HG03064 (cell line): ENCODE data around the gene CXorf49.
A peak's percentile ranks its signal among the peaks of the same experiment; 100 is the strongest.
"Not testable (repeated sequence)": the region's sequence is repeated elsewhere in the genome, so short reads cannot be mapped to it uniquely, and the experiment has no call there.

Experiments
- ATAC-seq: cut with Tn5 transposase; IDR thresholded peaks from one replicate; pipeline ENCODE4 v1.9.1; 2021; ENCODE audit warnings: low read depth; ENCODE audit not compliant: unreplicated experiment

The CXorf49 gene

DNA sequence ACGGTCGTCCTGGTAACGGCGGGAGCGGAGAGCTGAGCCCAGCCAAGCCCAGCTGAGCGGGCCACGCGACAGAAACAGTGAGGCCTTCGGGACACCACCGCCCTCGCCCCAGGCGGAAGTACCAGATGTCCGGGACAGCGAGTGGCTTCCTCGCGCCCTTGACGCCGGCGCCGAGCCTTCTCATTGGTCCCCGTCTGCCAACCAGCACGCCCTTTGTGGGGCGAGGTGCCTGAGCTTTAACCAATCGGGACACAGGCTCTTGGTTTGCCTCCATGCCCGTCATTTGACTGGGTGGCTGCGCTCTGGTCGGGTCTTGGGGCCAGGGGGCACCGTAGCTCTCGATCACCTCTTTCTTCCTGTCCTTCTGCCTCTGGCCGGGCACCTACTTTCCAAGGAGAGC is at the start of gene CXorf49:
TSS of gene CXorf49 (minus strand) at position 101 of the 400 bp plus-strand sequence. CDS start 134 bp downstream, outside the sequence.
- ATAC-seq: not testable (repeated sequence)

DNA sequence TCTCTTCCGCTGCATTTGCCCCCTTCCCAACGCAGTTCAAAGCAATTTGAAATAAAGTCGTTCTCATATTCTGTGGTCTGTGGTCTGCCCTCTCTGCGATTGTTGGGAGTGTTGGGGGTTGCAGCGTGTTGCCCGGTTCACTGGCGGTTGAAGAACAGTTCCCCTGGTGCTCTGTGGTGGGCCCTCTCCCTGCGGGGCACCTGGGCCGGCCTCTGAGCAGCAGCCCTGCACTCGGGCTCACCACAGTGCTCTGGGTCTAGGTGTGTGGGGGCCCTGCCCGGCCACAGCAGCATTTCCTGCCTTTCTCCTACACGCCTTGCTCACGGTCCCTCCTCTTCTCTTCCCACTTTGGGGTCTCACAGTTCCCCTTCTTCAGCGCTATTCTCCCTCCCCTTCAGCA is 49.0 kb upstream of the CXorf49 start:
- ATAC-seq: not testable (repeated sequence)

DNA sequence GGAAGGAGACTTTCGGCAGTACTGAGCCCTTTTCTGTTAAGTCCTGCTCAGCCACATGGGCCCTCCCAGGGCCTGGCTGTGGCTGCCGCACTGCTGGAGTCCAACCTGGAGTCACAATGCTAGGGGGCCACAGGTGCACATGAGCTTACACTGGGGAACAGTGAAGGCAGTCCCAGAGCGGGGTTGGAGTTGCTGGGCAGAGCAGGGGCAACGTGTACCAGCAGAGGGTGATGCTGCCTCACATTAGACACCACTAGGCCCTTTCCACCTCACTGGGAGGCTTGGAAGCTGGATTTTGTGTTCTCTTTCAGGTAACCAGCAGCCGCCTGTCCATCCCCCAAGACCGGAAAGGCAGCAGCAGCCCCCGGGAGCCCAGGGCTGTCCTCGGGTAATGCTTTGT is 47.5 kb upstream of the CXorf49 start:
- ATAC-seq: not testable (repeated sequence)

DNA sequence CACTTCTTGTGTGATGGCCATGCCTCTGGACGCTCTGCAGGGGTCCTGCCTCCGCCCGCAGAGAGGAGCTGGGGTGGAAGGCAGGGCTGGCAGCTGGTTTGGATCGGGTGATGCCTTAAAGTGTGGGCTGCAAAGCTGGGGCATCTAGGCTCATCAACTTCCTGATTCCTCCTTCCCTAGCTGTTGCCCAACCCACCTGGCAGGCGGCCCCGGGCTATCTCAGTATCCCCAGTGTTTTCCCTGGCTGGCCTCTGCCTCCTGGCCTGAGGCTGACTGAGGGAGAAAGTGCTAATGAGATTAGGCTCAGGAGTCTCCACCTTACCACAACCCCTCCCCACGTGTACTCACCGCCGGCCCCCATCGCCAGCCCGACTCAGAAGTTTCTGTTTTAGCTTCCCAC is 46.7 kb upstream of the CXorf49 start:
- ATAC-seq: not testable (repeated sequence)

DNA sequence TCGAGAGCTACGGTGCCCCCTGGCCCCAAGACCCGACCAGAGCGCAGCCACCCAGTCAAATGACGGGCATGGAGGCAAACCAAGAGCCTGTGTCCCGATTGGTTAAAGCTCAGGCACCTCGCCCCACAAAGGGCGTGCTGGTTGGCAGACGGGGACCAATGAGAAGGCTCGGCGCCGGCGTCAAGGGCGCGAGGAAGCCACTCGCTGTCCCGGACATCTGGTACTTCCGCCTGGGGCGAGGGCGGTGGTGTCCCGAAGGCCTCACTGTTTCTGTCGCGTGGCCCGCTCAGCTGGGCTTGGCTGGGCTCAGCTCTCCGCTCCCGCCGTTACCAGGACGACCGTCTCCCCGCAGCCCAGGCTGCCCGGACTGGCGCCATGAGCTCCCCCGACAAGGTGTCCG is 45.0 kb upstream of the CXorf49 start, which contains the start of gene CXorf49B:
TSS of gene CXorf49B (plus strand) at position 301 of the 400 bp plus-strand sequence. CDS start at position 376, 75 bp downstream.
- not testable (repeated sequence) for ATAC-seq

DNA sequence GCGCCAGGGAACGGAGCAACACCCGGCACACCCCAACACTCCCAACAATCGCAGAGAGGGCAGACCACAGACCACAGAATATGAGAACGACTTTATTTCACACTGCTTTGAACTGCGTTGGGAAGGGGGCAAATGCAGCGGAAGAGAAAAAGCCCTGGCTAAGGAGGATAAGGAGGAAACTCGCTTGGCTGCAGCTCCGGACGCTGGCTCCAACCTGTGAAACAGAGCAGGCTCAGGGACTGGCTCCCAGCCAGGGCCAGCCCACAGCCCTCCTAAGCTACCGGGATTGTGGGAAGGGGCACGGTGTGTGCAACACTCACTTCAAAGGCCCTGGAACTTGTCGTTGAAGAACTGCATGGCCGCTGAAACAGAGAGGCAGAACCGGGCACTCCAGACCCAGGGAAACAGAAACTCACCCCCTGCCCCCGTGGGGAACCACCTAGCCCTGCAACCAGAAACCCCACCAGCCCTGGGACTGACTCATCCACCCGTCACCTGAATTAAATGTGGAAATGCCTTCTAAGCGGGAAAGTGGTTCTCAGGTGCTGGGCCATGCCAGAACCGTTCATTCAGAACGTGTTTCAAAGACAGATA is 42.7 kb upstream of the CXorf49 start:
- ATAC-seq: not testable (repeated sequence)

DNA sequence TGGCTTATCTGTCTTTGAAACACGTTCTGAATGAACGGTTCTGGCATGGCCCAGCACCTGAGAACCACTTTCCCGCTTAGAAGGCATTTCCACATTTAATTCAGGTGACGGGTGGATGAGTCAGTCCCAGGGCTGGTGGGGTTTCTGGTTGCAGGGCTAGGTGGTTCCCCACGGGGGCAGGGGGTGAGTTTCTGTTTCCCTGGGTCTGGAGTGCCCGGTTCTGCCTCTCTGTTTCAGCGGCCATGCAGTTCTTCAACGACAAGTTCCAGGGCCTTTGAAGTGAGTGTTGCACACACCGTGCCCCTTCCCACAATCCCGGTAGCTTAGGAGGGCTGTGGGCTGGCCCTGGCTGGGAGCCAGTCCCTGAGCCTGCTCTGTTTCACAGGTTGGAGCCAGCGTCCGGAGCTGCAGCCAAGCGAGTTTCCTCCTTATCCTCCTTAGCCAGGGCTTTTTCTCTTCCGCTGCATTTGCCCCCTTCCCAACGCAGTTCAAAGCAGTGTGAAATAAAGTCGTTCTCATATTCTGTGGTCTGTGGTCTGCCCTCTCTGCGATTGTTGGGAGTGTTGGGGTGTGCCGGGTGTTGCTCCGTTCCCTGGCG is 2.3 kb upstream of the CXorf49 start:
- ATAC-seq: not testable (repeated sequence)

DNA sequence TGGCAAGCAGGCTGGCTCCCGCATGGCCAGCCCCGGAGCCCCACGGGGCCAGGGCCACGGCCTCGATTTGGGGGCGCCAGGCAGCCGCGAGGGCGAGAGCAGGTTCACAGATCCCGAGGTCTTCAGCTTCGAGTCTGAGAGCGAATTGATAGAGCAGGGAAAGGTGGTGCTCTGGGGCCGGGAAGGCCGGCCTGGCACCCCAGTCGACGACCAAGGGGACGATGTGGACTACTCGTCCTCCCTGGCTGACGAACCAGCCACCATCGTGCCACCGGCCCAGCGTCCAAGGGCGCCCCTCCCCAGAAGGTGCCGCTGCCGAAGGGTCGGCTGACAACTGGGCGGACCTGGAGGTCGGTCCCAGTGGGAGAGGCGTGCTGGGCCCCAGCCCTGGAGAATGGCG is 1.1 kb upstream of the CXorf49 start:
- not testable (repeated sequence) for ATAC-seq

DNA sequence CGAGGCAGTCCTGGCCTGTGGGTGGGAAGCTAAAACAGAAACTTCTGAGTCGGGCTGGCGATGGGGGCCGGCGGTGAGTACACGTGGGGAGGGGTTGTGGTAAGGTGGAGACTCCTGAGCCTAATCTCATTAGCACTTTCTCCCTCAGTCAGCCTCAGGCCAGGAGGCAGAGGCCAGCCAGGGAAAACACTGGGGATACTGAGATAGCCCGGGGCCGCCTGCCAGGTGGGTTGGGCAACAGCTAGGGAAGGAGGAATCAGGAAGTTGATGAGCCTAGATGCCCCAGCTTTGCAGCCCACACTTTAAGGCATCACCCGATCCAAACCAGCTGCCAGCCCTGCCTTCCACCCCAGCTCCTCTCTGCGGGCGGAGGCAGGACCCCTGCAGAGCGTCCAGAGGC is 1.8 kb downstream of the CXorf49 start:
- not testable (repeated sequence) for ATAC-seq

DNA sequence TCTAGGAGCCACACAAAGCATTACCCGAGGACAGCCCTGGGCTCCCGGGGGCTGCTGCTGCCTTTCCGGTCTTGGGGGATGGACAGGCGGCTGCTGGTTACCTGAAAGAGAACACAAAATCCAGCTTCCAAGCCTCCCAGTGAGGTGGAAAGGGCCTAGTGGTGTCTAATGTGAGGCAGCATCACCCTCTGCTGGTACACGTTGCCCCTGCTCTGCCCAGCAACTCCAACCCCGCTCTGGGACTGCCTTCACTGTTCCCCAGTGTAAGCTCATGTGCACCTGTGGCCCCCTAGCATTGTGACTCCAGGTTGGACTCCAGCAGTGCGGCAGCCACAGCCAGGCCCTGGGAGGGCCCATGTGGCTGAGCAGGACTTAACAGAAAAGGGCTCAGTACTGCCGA is 2.5 kb downstream of the CXorf49 start:
- not testable (repeated sequence) for ATAC-seq

DNA sequence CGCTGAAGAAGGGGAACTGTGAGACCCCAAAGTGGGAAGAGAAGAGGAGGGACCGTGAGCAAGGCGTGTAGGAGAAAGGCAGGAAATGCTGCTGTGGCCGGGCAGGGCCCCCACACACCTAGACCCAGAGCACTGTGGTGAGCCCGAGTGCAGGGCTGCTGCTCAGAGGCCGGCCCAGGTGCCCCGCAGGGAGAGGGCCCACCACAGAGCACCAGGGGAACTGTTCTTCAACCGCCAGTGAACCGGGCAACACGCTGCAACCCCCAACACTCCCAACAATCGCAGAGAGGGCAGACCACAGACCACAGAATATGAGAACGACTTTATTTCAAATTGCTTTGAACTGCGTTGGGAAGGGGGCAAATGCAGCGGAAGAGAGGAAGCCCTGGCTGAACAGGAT is 4.0 kb downstream of the CXorf49 start:
- ATAC-seq: not testable (repeated sequence)

DNA sequence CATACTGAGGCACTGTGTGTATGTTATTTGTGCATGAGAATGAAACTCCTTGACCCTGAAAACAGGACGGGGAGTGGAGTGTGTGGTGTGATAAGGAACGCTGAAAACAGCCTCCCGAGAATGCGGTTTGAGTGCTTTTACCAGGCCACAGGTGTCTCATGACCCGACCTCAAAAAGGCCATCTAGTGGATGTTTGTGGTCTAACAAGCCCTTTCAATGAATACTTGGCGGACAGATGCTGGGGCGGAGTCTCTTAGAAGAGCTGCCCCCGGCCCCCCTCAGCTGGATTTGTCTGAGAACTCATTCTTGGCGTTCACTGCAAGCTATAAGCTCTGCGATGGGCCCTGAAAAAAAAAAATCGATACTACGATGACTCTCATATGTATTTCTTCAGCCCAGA is 15.2 kb downstream of the CXorf49 start:
- not testable (repeated sequence) for ATAC-seq

DNA sequence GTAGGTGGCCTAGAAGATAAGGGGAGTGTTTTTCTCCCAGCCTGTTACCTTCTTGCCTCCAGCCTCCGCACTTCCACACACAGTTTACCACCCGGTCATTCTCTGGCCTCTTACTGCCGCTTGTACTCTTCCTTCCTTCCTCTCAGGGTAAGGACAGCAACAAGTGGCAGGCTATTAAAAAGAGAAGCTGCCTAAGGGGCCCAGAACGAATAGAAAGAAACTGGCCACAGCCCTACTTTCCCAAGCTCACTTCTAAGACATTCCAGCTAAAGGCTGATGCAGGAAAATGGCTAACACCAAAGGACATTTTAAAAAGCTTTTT is 19.1 kb downstream of the CXorf49 start:
- ATAC-seq: not testable (repeated sequence)

DNA sequence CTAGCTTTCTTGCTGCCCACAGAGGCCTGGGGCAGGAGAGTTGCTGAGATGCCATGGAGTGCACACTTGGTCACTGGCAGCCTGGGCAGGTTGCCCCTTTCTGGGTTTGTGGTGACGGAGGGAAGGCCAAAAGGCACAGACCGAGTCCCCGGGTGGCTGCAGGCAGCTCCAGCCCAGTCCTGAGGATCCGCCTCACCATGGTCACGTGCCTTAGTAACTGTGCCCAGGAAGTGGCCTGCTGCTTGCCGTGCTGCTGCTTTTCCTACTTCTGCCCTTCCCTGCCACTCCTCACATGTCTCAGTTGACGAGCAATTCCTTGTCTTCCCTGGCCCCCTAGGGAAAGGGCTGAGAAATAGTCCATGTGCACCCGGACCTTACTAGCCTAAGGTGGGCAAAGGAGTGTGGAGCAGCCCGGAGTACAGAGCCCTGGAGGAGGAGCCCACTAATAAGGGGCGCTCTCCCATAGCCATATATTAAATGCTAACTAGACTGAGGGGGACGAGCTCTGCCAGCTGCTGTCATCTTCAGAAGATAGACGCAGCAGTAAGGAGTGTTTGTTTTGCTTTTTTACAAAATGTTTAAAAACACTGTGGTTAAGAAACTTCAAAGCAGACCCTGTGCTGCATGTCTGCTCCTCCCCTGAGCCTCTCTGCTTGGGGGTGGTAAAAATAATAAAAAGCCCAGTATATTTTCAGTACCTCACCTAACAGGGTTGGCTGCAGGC is 19.6 kb downstream of the CXorf49 start:
- ATAC-seq: not testable (repeated sequence)

DNA sequence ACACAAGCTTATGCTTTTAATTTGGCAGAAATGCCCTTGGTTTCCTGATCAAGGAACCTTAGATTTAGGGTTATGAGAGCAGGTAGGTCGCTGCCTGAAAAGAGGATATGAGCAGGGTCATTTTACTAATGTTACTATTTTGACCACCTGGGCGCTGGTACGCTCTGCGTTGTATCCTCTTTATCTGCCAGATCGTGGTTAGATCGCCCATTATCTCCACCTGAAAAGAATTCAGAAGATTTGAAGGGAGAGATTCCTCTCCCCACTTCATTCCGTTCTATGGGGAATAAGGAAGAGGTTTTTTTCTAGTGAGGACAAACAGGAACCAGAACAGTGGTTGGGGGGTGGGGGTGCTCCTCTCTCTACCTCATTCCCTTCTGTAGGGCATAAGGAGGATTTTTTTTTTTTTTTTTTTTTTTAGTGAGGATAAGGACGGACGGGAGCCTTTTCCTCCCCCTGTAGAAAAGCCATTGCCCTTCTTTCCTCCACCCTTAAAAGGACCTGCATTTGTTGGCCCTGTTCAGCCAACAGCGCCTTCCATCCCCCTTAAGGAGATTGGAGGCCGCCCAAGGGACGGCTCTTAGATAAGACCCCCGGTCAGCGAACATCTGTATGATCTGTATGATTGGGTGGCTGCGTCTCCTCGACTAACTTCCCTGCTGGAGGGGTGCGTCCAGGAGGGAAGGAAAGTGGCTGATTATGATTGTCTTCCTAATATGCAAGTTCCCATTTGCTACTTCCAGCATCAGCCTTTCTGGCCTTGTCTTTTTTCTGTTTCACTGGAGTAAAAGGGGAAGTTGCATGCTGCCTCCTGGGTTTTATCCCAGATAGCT is 20.4 kb downstream of the CXorf49 start:
- ATAC-seq: peak; percentile 43

DNA sequence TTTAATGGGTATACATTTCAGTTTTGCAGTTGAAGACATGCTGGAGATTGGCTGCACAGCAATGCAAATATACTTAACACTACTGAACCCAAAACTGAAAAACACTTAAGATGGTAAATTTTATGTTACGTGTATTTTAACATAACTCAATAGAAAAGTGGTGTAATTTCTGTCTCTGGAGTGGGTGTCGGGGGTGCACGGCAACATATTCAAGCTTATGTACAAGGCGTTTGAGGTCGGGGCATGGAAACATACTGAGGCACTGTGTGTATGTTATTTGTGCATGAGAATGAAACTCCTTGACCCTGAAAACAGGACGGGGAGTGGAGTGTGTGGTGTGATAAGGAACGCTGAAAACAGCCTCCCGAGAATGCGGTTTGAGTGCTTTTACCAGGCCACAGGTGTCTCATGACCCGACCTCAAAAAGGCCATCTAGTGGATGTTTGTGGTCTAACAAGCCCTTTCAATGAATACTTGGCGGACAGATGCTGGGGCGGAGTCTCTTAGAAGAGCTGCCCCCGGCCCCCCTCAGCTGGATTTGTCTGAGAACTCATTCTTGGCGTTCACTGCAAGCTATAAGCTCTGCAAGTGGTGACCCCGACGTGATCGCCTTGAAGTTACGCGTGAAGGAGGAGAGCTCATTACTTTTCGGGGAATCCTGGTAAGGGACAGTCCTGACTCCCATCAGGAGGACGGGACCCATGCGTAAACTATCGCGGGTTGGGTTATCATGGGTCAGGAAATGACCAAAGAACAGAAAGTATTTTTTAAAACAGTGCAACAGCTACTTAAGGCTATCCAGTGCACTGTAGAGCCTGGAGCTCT is 21.2 kb downstream of the CXorf49 start:
- peak; percentile 66 for ATAC-seq

DNA sequence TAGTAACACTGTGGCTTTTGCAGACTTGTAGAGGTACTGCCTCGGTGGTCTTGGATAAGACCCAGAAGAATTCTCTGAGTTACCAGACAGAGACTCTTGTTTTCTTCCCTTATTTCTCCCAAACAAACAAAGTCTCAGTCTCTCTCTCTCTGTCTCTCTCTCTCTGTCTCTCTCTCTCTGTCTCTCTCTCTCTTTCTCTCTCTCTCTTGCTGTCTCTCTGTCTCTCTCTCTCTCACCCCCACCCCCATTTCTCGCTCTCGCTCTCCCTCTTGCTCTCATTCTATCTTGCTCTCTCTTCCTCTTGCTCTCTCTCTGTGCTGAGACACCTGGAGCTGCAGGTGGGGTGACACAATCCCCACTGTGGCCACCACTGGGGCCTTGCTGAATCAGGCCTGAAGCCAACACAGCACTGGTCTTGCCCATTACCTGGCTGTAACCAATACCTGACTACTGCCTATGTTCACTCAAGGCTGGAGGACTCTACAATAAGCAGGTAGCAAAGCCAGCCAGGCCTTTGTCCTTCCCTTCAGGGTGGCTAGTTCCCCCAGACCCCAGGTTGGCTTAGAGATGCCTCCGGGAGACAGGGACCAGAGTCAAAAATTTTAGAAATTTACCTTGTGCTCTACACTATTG is 38.4 kb downstream of the CXorf49 start:
- ATAC-seq: no peak

DNA sequence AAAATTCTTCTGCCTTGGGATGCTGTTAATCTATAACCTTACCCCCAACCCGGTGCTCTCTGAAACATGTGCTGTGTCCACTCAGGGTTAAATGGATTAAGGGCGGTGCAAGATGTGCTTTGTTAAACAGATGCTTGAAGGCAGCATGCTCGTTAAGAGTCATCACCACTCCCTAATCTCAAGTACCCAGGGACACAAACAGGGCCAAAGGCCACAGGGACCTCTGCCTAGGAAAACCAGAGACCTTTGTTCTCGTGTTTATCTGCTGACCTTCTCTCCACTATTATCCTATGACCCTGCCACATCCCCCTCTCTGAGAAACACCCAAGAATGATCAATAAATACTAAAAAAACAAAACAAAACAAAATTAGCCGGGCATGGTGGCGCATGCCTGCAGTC is 40.9 kb downstream of the CXorf49 start:
- ATAC-seq: not testable (repeated sequence)

DNA sequence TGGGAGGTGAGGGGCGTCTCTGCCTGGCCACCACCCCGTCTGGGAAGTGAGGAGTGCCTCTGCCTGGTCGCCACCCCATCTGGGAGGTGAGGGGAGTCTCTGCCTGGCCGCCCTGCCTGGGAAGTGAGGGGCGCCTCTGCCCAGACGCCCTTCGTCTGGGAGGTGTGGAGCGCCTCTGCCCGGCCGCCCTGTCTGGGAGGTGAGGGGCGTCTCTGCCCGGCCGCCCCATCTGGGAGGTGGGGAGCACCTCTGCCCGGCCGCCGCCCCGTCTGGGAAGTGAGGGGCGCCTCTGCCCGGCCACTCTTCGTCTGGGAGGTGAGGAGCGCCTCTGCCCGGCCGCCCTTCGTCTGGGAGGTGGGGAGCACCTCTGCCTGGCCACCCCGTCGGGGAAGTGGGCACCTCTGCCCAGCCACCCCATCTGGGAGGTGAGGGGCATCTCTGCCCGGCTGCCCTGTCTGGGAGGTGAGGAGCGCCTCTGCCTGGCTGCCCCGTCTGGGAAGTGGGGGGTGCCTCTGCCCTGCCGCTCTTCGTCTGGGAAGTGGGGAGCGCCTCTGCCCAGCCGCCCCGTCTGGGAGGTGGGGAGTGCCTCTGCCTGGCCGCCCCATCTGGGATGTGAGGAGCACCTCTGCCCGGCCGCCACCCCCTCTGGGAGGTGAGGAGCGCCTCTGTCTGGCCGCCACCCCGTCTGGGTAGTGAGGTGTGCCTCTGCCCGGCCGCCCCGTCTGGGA is 41.9 kb downstream of the CXorf49 start:
- ATAC-seq: not testable (repeated sequence)
